Globus pallidus (tissue), 1 donor: ENCODE results near the gene CMTM5.
"Not testable (repeated sequence)": the region's sequence is repeated elsewhere in the genome, so short reads cannot be mapped to it uniquely, and the experiment has no call there.

Source experiments
- DNase-seq: peaks from one replicate; pipeline ENCODE4 v3.0.0-alpha.2; 2015; ENCODE audit warnings: low spot score

CMTM5 gene

DNA sequence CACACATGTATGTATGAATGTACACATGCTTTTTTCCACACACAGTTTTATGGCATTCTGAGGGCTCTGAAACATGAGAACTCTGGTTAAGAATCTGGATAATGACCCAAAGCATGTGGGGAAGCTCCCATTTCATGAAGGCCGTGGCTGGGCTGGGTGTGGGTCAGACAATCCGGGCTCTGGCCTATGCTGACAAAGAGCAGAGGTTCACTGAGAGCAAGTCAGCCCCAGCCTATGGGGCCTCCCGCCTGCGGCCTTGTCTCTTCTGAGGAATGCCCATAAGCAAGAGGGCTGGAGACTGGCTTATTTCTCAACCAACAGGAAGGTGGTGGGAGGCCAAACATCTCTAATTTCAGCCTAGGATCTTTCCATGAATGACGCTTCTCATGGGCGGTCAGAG lies 22.7 kb downstream of the CMTM5 start:
- DNase-seq = no peak

DNA sequence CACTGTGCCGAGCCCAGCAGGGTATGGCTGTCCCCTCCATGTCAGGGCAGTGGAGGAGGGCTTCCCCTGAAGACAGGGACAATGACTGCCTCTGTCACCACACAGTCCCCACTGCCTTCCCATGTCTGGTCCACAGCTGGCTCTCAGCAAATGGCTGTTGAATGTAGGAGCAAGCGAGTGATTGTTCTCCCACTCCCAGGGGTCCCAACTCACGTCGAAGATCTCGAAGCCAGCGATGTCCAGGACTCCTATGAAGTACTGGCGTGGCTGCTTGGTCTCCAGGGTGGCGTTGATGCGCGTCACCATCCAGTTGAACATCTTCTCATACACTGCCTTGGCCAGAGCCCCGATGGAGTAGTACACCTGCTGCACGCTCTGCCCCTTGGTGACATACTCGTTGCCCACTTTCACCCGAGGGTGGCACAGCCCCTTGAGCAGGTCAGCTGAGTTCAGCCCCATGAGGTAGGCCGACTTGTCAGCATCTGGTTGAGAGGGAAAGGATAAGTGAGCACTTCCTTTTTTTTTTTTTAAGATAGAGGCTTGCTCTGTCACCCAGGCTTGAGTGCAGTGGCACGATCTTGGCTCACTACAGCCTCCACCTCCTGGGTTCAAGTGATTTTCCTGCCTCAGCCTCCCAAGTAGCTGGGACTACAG lies 23.8 kb downstream of the CMTM5 start:
- DNase-seq = not testable (repeated sequence)

DNA sequence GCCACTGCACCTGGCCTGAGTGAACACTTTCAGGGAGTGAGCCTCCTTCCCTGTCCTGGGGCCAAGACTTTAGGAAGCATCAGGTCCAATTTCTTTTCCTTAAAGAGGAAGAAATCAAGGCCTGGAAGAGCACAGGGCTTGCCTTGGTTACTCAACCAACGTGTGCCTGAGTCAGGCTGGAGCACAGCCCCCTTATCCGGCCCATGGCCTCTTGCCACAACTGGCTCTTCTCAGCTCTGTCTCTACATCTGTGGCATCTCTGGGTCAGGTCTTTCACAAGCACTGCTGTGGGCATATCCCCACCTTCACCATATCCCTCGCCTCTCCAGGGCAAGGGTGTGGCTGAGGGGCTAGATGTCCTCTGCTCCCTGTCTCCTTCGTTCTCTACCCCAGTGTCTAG lies 24.4 kb downstream of the CMTM5 start:
- no peak for DNase-seq

GRCh38 chr14:23402296-23403138 lies 25.7 kb downstream of the CMTM5 start:
- no peak for DNase-seq

GRCh38 chr14:23403139-23403438 lies 26.2 kb downstream of the CMTM5 start:
- no peak for DNase-seq

GRCh38 chr14:23403908-23404307 lies 27.1 kb downstream of the CMTM5 start:
- no peak for DNase-seq

GRCh38 chr14:23404331-23404900 lies 27.6 kb downstream of the CMTM5 start:
- no peak for DNase-seq

DNA sequence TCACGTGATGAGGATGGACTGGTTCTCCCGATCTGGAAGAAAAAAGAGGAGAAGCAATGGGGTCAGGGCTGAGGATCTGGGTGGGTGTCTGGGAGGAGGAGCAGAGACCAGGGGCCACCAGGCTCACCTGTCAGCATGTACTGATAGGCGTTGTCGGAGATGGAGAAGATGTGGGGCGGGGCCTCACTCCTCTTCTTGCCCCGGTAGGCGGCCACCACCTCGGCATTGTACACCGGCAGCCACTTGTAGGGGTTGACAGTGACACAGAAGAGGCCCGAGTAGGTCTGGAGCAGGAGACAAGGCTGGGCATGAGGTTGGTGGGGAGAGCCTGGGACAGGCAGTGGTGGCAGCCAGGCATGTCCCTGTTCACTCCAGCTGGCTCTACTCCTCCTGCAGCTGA lies 28.2 kb downstream of the CMTM5 start:
- DNase-seq = no peak

- no peak for DNase-seq
These were observed 28.7 kb downstream of the CMTM5 start for GRCh38 chr14:23405516-23406025.

DNA sequence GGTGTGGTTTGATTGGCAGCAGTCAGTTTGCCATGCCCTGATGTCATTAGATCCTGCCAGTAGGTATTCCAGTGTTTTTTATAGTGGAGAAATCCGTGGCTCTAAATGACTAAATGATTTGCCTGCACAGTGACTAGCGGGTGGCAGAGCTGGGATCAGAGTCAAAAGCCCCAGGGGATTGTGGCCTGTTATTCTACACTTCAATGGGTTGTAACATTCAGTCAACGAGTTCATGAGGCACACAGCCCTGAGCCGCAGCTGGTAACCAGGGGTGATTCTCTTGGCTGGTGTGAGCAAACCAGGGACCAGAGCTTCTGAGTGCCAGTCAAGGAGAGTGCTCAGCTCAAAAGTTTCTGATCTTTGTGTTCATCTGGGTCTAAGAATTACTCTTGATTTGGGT lies 29.4 kb downstream of the CMTM5 start:
- DNase-seq = peak; percentile 8

- DNase-seq = no peak
These were observed 30.0 kb downstream of the CMTM5 start for GRCh38 chr14:23406725-23407355.

- no peak for DNase-seq
These were observed 30.9 kb downstream of the CMTM5 start, which contains the start of gene MYH6 for GRCh38 chr14:23407516-23408306. MYH6 (minus strand) TSS chr14:23408273; CDS start chr14:23407223, 1,050 bp downstream.

GRCh38 chr14:23408307-23408630 lies 31.4 kb downstream of the CMTM5 start:
- no peak for DNase-seq

DNA sequence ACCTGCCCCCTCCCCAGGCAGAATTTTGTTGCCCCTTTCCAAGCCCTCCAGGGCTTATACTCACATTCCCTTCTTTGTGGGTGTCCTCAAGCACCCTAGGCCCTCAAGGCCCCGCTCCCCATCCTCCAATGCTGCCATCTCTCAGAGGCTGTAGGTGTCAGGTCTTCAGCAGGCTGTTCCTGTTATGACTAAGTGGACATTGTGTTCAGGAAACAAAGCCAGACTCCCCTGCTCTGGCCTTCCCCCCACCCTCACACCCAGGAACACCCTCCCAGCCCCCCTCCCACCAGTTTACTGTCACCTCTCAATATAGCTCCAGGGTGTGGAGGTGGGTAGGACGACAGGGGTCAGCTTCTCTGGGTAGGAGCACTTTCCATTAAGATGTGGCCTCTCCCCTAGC lies 32.6 kb downstream of the CMTM5 start:
- no peak for DNase-seq

- DNase-seq = no peak
These were observed 33.3 kb downstream of the CMTM5 start for GRCh38 chr14:23409966-23410635.

DNA sequence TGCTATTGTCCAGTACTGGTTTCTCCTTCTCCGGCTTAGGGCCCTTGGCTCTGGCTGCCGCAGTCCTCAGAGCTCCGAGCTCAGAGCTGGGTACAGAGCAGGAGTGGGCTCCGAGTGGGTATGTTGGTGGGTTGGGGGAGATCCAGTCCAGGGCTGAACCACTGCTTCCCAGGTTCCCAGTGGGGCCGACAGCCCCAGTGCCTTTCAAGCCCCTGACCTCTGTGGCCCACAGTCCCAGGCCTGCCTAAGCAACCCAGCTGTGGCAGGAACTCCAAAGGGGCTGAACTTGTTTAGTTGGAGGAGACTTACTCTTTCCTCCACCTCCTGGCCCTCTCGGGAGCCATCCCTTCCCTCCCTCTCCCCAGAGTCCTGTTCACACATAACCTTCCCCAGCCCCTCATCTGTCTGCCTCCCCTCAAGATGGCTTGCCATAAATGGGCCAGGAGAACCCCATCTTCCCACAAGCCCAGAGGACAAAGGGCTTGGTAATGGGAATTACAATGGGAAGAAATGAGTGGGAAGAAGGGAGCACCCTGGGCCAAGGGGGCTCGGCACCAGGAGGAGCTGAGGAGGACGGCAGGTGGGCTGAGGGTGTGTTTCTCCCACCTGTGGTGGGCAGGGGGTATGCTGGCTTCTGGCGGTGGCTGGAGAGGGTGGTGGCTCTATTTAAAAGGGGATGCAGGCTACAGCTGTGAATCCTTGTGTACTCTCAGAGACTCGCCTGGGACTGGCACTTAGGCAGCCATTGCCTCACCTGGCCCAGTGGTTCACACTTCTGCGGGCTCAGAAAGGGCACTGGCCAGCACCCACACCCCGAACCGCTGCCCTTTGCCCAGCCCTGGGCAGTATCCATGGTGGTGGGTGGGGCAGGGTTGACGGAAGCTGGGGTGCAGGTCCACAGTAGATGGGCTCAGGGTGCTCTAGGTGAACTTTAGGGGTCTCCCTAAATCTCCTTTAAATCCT lies 35.0 kb downstream of the CMTM5 start:
- no peak for DNase-seq

GRCh38 chr14:23413681-23414080 lies 36.8 kb downstream of the CMTM5 start:
- no peak for DNase-seq

GRCh38 chr14:23414254-23414653 lies 37.4 kb downstream of the CMTM5 start:
- DNase-seq = no peak

- DNase-seq = no peak
These were observed 38.3 kb downstream of the CMTM5 start for GRCh38 chr14:23414906-23415820.
